K562 (cell line): Measurements from ENCODE around the gene NECAB3. TPM values are rescaled to one million over a fixed set of nuclear protein-coding genes. Genes with fewer than 3 reads are reported as not detected.
A peak's percentile ranks its signal among the peaks of the same experiment; 100 is the strongest.

ENCODE experiments used
- CBFB ChIP-seq: sonication (generic); formaldehyde crosslinking; IDR thresholded peaks from 2 replicates; pipeline ENCODE4 v1.4.0; 2020; ENCODE audit warnings: mild to moderate bottlenecking, missing genetic modification reagents
- CREBBP ChIP-seq: IDR thresholded peaks from one replicate; pipeline ENCODE4 v1.6.1; 2012; ENCODE audit warnings: low read depth, mild to moderate bottlenecking, control low read depth, inconsistent platforms, low read length
- FOSL1 ChIP-seq: fragments of 200-800 bp; sonication (Bioruptor generic); conservative IDR thresholded peaks from 2 replicates; pipeline ENCODE4 v1.6.1; 2016; ENCODE audit warnings: missing genetic modification characterization, missing compliant biosample characterization
- FOXP1 ChIP-seq: sonication (generic); formaldehyde crosslinking; IDR thresholded peaks from 2 replicates; pipeline ENCODE4 v1.8.0; 2022; ENCODE audit warnings: mild to moderate bottlenecking, missing genetic modification reagents
- GTF2F1 ChIP-seq: IDR thresholded peaks from 2 replicates; pipeline ENCODE4 v1.6.1; 2011; ENCODE audit warnings: low read depth, low read length, improper control_type of control experiment
- LEF1 ChIP-seq: fragments of 450-650 bp; IDR thresholded peaks from 2 replicates; pipeline ENCODE4 v1.6.1; 2016; ENCODE audit warnings: mild to moderate bottlenecking
- NBN ChIP-seq: fragments of 450-650 bp; IDR thresholded peaks from 2 replicates; pipeline ENCODE4 v1.6.1; 2016; ENCODE audit warnings: low read depth, mild to moderate bottlenecking
- NFYB ChIP-seq: IDR thresholded peaks from 2 replicates; pipeline ENCODE4 v1.6.1; 2011; ENCODE audit warnings: mild to moderate bottlenecking, moderate library complexity; ENCODE audit not compliant: insufficient read length; ENCODE audit errors: extremely low read depth
- POLR3G ChIP-seq: IDR thresholded peaks from 2 replicates; pipeline ENCODE4 v1.6.1; 2011; ENCODE audit not compliant: insufficient read length, insufficient replicate concordance; ENCODE audit errors: extremely low read depth
- SMAD1 ChIP-seq: fragments of 150-350 bp; IDR thresholded peaks from 2 replicates; pipeline ENCODE4 v1.6.1; 2014; ENCODE audit warnings: low read length, low read depth; ENCODE audit not compliant: partially characterized antibody
- SMC3 ChIP-seq: conservative IDR thresholded peaks from 2 replicates; pipeline ENCODE4 v1.6.1; 2011; ENCODE audit warnings: low read depth, low read length, improper control_type of control experiment; ENCODE audit not compliant: insufficient read depth
- STAT6 ChIP-seq: sonication (generic); formaldehyde crosslinking; IDR thresholded peaks from 2 replicates; pipeline ENCODE4 v1.8.1; 2023; ENCODE audit warnings: mild to moderate bottlenecking, missing genetic modification reagents
- TARDBP ChIP-seq: fragments of 450-650 bp; IDR thresholded peaks from 2 replicates; pipeline ENCODE4 v1.6.1; 2016
- ZBED1 ChIP-seq: IDR thresholded peaks from 2 replicates; pipeline ENCODE4 v1.6.1; 2014
- ZBTB7A ChIP-seq: IDR thresholded peaks from 2 replicates; pipeline ENCODE4 v1.6.1; 2011; ENCODE audit warnings: low read depth, mild to moderate bottlenecking, low read length, moderate library complexity, borderline replicate concordance; ENCODE audit not compliant: control insufficient read depth
- ZBTB8A ChIP-seq: fragments of 450-650 bp; IDR thresholded peaks from 2 replicates; pipeline ENCODE4 v1.6.1; 2018; ENCODE audit warnings: mild to moderate bottlenecking, moderate library complexity; ENCODE audit not compliant: partially characterized antibody
- ZNF165 ChIP-seq: fragments of 250-450 bp; sonication (Bioruptor Pico); IDR thresholded peaks from 2 replicates; pipeline ENCODE4 v1.4.0; 2020; ENCODE audit warnings: borderline replicate concordance
- ZNF23 ChIP-seq: fragments of 250-450 bp; sonication (Bioruptor Pico); IDR thresholded peaks from 2 replicates; pipeline ENCODE4 v1.4.0; 2020; ENCODE audit warnings: mild to moderate bottlenecking
- ZNF3 ChIP-seq: fragments of 250-450 bp; sonication (Bioruptor Pico); IDR thresholded peaks from 2 replicates; pipeline ENCODE4 v1.5.0; 2021; ENCODE audit warnings: mild to moderate bottlenecking, moderate library complexity
- ZNF316 ChIP-seq: fragments of 450-650 bp; IDR thresholded peaks from 2 replicates; pipeline ENCODE4 v1.6.1; 2016
- ZNF583 ChIP-seq: fragments of 250-450 bp; sonication (Bioruptor Pico); IDR thresholded peaks from 2 replicates; pipeline ENCODE4 v1.4.0; 2020
- polyA plus RNA-seq, 8 experiments: library from polyadenylated mRNA; depleted of rRNA in 4 of 8; stranded (reverse) in 5 of 8; unstranded in 3 of 8; fragments of >200 nt; fragmentation: Nextera tagmentation in 2 of 8; fragmentation: Illumina TruSeq in 1 of 8; extraction: Ambion mirVana in 2 of 8; extraction: Trizol in 1 of 8; gene quantifications; 2 replicates each; pipeline versions ENCODE4 v1.2.1 to v1.2.3, GENCODE V29; 2011 to 2014; ENCODE audit warnings: inconsistent platforms in 1 of 8, missing spikeins in 1 of 8
- total RNA-seq, 7 experiments: library from RNA; depleted of rRNA in 6 of 7; stranded (reverse); fragments of >200 nt in 6 of 7; fragmentation: Illumina TruSeq in 2 of 7; extraction: Trizol in 2 of 7; gene quantifications; 2 replicates each; pipeline versions ENCODE4 v1.2.1 to v1.2.3, GENCODE V29; 2011 to 2021; ENCODE audit warnings: low replicate concordance in 1 of 7
- TF ChIP-seq, protein P1 (sequence below): fragments of 250-450 bp; sonication (Bioruptor Pico); IDR thresholded peaks from 2 replicates; pipeline ENCODE4 v1.5.0; 2021
- TF ChIP-seq, protein P2 (sequence below): fragments of 250-450 bp; sonication (Bioruptor Pico); IDR thresholded peaks from 2 replicates; pipeline ENCODE4 v1.6.1; 2021; ENCODE audit warnings: mild to moderate bottlenecking
- TF ChIP-seq, protein P3 (sequence below), 2 experiments: fragments of 450-650 bp; IDR thresholded peaks; 2 replicates each; pipeline ENCODE4 v1.6.1; 2016

NECAB3 gene
- total and polyA plus RNA-seq, 9 of the 15 experiments (the other 6 are each of a cell fraction or from before 2014, with no cell fraction given), result 0.94 to 63.3 (median 31.5) TPM

DNA sequence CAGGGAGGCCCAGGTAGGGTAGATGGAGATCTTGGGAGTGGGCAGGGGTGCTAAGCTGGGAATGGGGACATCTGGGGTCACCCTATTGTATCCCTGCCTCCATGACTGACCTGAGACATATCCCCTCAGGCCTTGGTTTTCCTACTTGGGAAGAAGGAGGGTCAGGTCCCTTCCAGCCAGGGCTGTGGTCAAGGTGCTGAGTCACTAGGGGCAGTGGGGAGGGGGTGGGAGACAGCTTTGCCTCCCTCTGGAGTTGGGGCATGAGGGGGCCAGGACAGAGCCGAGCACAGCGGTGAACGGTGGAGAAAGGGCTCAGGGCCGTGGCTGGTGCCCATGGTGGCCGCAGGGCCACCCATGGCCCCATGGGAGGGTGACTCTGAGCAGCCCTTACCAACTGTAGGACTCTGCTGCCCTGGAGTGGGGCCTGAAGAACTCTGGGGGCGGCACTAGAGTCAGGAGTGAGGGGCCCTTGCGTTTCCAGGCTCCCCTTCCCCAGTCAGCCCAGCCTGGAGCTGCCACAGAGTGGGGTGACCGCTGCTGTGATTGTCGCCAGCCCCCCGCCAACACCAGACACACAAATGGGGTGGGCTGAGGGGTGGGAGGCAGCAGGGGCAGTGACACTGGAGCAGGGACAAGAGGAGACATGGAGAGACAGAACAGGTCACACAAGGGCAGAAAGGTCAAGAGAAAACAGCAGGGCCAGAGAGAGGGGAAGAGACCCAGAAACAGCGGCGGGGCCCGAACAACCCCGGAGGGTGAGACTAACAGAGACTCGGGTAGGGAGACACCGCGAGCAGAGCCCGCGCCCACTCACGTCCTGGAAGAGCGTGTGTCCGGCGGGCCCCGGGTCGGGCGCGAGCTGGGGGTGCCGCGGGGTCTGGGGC, 576 bp downstream of the NECAB3 start (continued):
- TF ChIP-seq ZNF23 (CRISPR knock-in tag) (no peak), ZNF316 (peak; percentile 78), NBN (no peak), SMAD1 (no peak), LEF1 (no peak), NFYB (no peak), TARDBP (no peak), CBFB (CRISPR knock-in tag) (no peak), ZNF165 (CRISPR knock-in tag) (no peak), ZBTB7A (peak; percentile 81; the same call in 1 of the 2 replicates), ZNF583 (CRISPR knock-in tag) (no peak), SMC3 (no peak), ZBTB8A (no peak), GTF2F1 (no peak), ZNF3 (CRISPR knock-in tag) (no peak), STAT6 (CRISPR knock-in tag) (no peak), ZBED1 (no peak), CREBBP (no peak), FOXP1 (no peak), FOSL1 (peak; percentile 19), POLR3G (no peak)
- TF ChIP-seq, protein P1, sequence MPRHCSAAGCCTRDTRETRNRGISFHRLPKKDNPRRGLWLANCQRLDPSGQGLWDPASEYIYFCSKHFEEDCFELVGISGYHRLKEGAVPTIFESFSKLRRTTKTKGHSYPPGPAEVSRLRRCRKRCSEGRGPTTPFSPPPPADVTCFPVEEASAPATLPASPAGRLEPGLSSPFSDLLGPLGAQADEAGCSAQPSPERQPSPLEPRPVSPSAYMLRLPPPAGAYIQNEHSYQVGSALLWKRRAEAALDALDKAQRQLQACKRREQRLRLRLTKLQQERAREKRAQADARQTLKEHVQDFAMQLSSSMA (CRISPR knock-in tag), result no peak
- TF ChIP-seq, protein P2, sequence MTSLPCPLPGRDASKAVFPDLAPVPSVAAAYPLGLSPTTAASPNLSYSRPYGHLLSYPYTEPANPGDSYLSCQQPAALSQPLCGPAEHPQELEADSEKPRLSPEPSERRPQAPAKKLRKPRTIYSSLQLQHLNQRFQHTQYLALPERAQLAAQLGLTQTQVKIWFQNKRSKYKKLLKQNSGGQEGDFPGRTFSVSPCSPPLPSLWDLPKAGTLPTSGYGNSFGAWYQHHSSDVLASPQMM (CRISPR knock-in tag), result no peak
- TF ChIP-seq, protein P3, sequence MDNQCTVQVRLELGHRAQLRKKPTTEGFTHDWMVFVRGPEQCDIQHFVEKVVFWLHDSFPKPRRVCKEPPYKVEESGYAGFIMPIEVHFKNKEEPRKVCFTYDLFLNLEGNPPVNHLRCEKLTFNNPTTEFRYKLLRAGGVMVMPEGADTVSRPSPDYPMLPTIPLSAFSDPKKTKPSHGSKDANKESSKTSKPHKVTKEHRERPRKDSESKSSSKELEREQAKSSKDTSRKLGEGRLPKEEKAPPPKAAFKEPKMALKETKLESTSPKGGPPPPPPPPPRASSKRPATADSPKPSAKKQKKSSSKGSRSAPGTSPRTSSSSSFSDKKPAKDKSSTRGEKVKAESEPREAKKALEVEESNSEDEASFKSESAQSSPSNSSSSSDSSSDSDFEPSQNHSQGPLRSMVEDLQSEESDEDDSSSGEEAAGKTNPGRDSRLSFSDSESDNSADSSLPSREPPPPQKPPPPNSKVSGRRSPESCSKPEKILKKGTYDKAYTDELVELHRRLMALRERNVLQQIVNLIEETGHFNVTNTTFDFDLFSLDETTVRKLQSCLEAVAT (IDR thresholded peaks at IDR 0.05), result peak in 1 of 2 experiments; percentile 60; a peak in 1 of 4 replicates
